ENCODE measurements around the gene BLM.

The BLM gene

DNA sequence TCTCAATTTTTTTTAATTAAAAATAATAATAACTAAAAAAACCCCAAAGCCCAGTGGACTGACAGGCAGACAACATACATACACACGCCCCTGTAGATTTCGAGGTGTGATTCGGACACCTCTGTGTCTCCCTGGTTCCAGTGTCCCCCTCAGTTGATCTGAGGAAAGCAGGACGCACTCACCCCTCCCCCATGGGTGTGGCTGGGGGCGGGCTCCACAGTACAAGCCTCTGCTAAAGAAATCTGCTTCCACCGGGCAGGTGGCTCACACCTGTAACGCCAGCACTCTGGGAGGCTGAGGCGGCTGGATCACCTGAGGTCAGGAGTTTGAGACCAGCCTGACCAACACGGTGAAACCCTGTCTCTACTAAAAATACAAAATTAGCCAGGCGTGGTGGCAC lies 33.8 kb upstream of the BLM start:
- H3K4me1 ChIP-seq (ENCODE audit: insufficient read depth, low read length, poor library complexity, severe bottlenecking): peaks cover 36% of the 10 kb centered on the region
- H3K79me2 ChIP-seq (ENCODE audit: insufficient read depth, low read length): no peaks in the 10 kb centered on the region
- no peak overlapping the region for H2AFZ ChIP-seq (ENCODE audit: low read length)
- no peak overlapping the region for H3K9ac ChIP-seq (ENCODE audit: low read depth, low read length, poor library complexity, severe bottlenecking)
- H3K4me2 ChIP-seq (ENCODE audit: low read depth, low read length, poor library complexity, severe bottlenecking): no peak overlapping the region
- 0 out of 2 replicates have a peak, but pooled peaks cover 1% of the 10 kb centered on the region for H3K9me3 ChIP-seq (ENCODE audit: insufficient read depth, low read depth, low read length)
- no peaks in the 10 kb centered on the region for H3K27me3 ChIP-seq (ENCODE audit: insufficient read depth, low read length, poor library complexity, severe bottlenecking)
- peaks cover 12% of the 10 kb centered on the region for H3F3A ChIP-seq (ENCODE audit: low read depth)
- TF ChIP-seq, protein P1, sequence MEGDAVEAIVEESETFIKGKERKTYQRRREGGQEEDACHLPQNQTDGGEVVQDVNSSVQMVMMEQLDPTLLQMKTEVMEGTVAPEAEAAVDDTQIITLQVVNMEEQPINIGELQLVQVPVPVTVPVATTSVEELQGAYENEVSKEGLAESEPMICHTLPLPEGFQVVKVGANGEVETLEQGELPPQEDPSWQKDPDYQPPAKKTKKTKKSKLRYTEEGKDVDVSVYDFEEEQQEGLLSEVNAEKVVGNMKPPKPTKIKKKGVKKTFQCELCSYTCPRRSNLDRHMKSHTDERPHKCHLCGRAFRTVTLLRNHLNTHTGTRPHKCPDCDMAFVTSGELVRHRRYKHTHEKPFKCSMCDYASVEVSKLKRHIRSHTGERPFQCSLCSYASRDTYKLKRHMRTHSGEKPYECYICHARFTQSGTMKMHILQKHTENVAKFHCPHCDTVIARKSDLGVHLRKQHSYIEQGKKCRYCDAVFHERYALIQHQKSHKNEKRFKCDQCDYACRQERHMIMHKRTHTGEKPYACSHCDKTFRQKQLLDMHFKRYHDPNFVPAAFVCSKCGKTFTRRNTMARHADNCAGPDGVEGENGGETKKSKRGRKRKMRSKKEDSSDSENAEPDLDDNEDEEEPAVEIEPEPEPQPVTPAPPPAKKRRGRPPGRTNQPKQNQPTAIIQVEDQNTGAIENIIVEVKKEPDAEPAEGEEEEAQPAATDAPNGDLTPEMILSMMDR (conservative IDR thresholded peaks at IDR 0.05; ENCODE audit: low read length): no peak
- no peak for TF ChIP-seq EZH2phosphoT487 (IDR thresholded peaks at IDR 0.05; ENCODE audit: borderline replicate concordance)
- no peak overlapping the region for H3K4me3 ChIP-seq (ENCODE audit: low read length, poor library complexity, severe bottlenecking)
- no peaks in the 10 kb centered on the region for H3K9me2 ChIP-seq (replicated peaks; ENCODE audit: low read depth, low read length)
- no peaks in the 10 kb centered on the region for H4K20me1 ChIP-seq (ENCODE audit: insufficient read depth, low read length, poor library complexity, severe bottlenecking)
- no peaks in the 10 kb centered on the region for H3K36me3 ChIP-seq (ENCODE audit: insufficient read depth, low read length)

DNA sequence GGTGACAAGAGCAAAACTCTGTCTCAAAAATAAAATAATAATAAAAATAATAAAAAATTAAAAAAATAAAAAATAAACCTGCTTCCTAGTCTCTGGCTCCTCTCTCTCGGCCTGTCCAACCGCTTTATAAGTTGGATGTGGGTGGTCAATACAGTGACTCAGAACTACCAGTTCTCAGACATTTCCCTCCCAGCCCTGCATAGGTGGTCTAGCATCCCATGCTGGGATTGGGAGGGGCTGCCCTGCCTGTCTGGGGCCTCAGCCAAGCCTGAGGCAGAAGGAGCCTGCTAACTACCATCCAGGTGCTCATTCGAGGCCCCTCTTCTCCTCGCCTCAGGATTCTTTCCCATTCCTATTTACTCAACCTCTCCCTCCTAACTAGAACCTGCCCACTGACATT lies 33.3 kb upstream of the BLM start:
- no peak overlapping the region for H3K9ac ChIP-seq (ENCODE audit: low read depth, low read length, poor library complexity, severe bottlenecking)
- H3K4me3 ChIP-seq (ENCODE audit: low read length, poor library complexity, severe bottlenecking): no peak overlapping the region
- H3F3A ChIP-seq (ENCODE audit: low read depth): peaks cover 12% of the 10 kb centered on the region
- peaks cover 38% of the 10 kb centered on the region for H3K4me1 ChIP-seq (ENCODE audit: insufficient read depth, low read length, poor library complexity, severe bottlenecking)
- no peaks in the 10 kb centered on the region for H3K9me2 ChIP-seq (replicated peaks; ENCODE audit: low read depth, low read length)
- TF ChIP-seq EZH2phosphoT487 (IDR thresholded peaks at IDR 0.05; ENCODE audit: borderline replicate concordance): no peak
- TF ChIP-seq, protein P1 (conservative IDR thresholded peaks at IDR 0.05; ENCODE audit: low read length): no peak
- no peak overlapping the region for H2AFZ ChIP-seq (ENCODE audit: low read length)
- H3K79me2 ChIP-seq (ENCODE audit: insufficient read depth, low read length): no peaks in the 10 kb centered on the region
- H3K36me3 ChIP-seq (ENCODE audit: insufficient read depth, low read length): no peaks in the 10 kb centered on the region
- peaks cover 6% of the 10 kb centered on the region; the same call in 1 of the 2 replicates for H3K9me3 ChIP-seq (ENCODE audit: insufficient read depth, low read depth, low read length)
- H3K4me2 ChIP-seq (ENCODE audit: low read depth, low read length, poor library complexity, severe bottlenecking): no peak overlapping the region
- H4K20me1 ChIP-seq (ENCODE audit: insufficient read depth, low read length, poor library complexity, severe bottlenecking): no peaks in the 10 kb centered on the region
- no peaks in the 10 kb centered on the region for H3K27me3 ChIP-seq (ENCODE audit: insufficient read depth, low read length, poor library complexity, severe bottlenecking)

DNA sequence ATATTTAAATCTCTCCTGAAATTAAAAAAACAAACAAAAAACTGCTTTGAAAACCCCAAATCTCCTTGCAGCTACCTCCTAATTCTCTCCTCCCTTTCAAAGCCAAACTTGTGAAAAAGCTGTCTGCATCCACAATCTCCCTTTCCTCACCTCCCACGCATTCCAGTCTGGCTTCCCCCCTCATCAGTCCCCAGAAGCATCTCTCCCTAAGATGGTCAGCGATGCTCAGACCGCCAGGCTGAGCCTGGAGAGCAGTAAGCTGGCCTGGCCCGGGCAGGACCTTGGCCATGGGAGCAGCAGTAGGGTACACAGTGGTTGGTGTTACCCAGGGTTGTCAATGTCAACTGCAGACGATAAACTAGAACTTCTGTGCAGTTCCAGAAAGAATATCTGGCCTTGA lies 32.9 kb upstream of the BLM start:
- Histone ChIP-seq H4K20me1 (ENCODE audit: insufficient read depth, low read length, poor library complexity, severe bottlenecking) (no peaks in the 10 kb centered on the region), H3F3A (ENCODE audit: low read depth) (peaks cover 12% of the 10 kb centered on the region), H3K9me3 (ENCODE audit: insufficient read depth, low read depth, low read length) (peaks cover 10% of the 10 kb centered on the region; the same call in 1 of the 2 replicates), H3K36me3 (ENCODE audit: insufficient read depth, low read length) (no peaks in the 10 kb centered on the region), H2AFZ (ENCODE audit: low read length) (no peak overlapping the region), H3K4me2 (ENCODE audit: low read depth, low read length, poor library complexity, severe bottlenecking) (no peak overlapping the region), H3K9me2 (replicated peaks; ENCODE audit: low read depth, low read length) (no peaks in the 10 kb centered on the region), H3K79me2 (ENCODE audit: insufficient read depth, low read length) (no peaks in the 10 kb centered on the region), H3K9ac (ENCODE audit: low read depth, low read length, poor library complexity, severe bottlenecking) (no peak overlapping the region), H3K4me3 (ENCODE audit: low read length, poor library complexity, severe bottlenecking) (no peak overlapping the region), H3K27me3 (ENCODE audit: insufficient read depth, low read length, poor library complexity, severe bottlenecking) (no peaks in the 10 kb centered on the region), H3K4me1 (ENCODE audit: insufficient read depth, low read length, poor library complexity, severe bottlenecking) (peaks cover 38% of the 10 kb centered on the region)
- TF ChIP-seq EZH2phosphoT487 (IDR thresholded peaks at IDR 0.05; ENCODE audit: borderline replicate concordance): no peak
- TF ChIP-seq, protein P1 (conservative IDR thresholded peaks at IDR 0.05; ENCODE audit: low read length): no peak
